ENCODE measurements around the gene CAV2.
"Not testable (repeated sequence)": the region's sequence is repeated elsewhere in the genome, so short reads cannot be mapped to it uniquely, and the experiment has no call there.

CAV2 gene

GRCh38 chr7:116477625-116478024 lies 21.9 kb upstream of the CAV2 start:
- H3K9me3 ChIP-seq (replicated peaks; ENCODE audit: insufficient read depth, low read length), result no peaks in the 10 kb centered on the region
- H3K9ac ChIP-seq (ENCODE audit: low read length), result no peak overlapping the region
- TF ChIP-seq EZH2phosphoT487 (IDR thresholded peaks at IDR 0.05; ENCODE audit: low read length) (no peak), CTCF (IDR thresholded peaks at IDR 0.05; ENCODE audit: low read length) (no peak), EZH2 (optimal IDR thresholded peaks at IDR 0.05; ENCODE audit: low read depth, low read length) (no peak)
- no peak overlapping the region for H3K4me2 ChIP-seq (ENCODE audit: low read depth, low read length)
- no peaks in the 10 kb centered on the region for H3K27me3 ChIP-seq (replicated peaks; ENCODE audit: insufficient read depth, low read length)
- no peaks in the 10 kb centered on the region for H3K4me1 ChIP-seq (ENCODE audit: low read length)
- no peak overlapping the region for H3K4me3 ChIP-seq (ENCODE audit: low read length)
- H3F3A ChIP-seq (ENCODE audit: insufficient read depth, low read length), result no peaks in the 10 kb centered on the region
- H3K27ac ChIP-seq (ENCODE audit: low read length), result no peak overlapping the region
- no peaks in the 10 kb centered on the region for H3K36me3 ChIP-seq (replicated peaks; ENCODE audit: insufficient read depth, low read length)
- no peak overlapping the region for H2AFZ ChIP-seq (ENCODE audit: low read length)
- H4K20me1 ChIP-seq (ENCODE audit: insufficient read depth, low read length), result no peaks in the 10 kb centered on the region
- DNase-seq, result no peak
- H3K9me2 ChIP-seq (replicated peaks; ENCODE audit: insufficient read depth, low read length), result no peaks in the 10 kb centered on the region
- no peaks in the 10 kb centered on the region for H3K79me2 ChIP-seq (ENCODE audit: low read length)

- no peak overlapping the region for H3K4me2 ChIP-seq (ENCODE audit: low read depth, low read length)
- no peak for DNase-seq
- no peaks in the 10 kb centered on the region for H3K79me2 ChIP-seq (ENCODE audit: low read length)
- H3F3A ChIP-seq (ENCODE audit: insufficient read depth, low read length), result no peaks in the 10 kb centered on the region
- H3K27ac ChIP-seq (ENCODE audit: low read length), result no peak overlapping the region
- TF ChIP-seq EZH2phosphoT487 (IDR thresholded peaks at IDR 0.05; ENCODE audit: low read length) (no peak), EZH2 (optimal IDR thresholded peaks at IDR 0.05; ENCODE audit: low read depth, low read length) (no peak), CTCF (IDR thresholded peaks at IDR 0.05; ENCODE audit: low read length) (no peak)
- no peaks in the 10 kb centered on the region for H4K20me1 ChIP-seq (ENCODE audit: insufficient read depth, low read length)
- no peak overlapping the region for H3K4me3 ChIP-seq (ENCODE audit: low read length)
- H3K9me3 ChIP-seq (replicated peaks; ENCODE audit: insufficient read depth, low read length), result no peaks in the 10 kb centered on the region
- no peak overlapping the region for H2AFZ ChIP-seq (ENCODE audit: low read length)
- no peaks in the 10 kb centered on the region for H3K27me3 ChIP-seq (replicated peaks; ENCODE audit: insufficient read depth, low read length)
- H3K9ac ChIP-seq (ENCODE audit: low read length), result no peak overlapping the region
- no peaks in the 10 kb centered on the region for H3K4me1 ChIP-seq (ENCODE audit: low read length)
- H3K9me2 ChIP-seq (replicated peaks; ENCODE audit: insufficient read depth, low read length), result no peaks in the 10 kb centered on the region
- H3K36me3 ChIP-seq (replicated peaks; ENCODE audit: insufficient read depth, low read length), result no peaks in the 10 kb centered on the region
These were observed 20.7 kb upstream of the CAV2 start for GRCh38 chr7:116478834-116479233.

DNA sequence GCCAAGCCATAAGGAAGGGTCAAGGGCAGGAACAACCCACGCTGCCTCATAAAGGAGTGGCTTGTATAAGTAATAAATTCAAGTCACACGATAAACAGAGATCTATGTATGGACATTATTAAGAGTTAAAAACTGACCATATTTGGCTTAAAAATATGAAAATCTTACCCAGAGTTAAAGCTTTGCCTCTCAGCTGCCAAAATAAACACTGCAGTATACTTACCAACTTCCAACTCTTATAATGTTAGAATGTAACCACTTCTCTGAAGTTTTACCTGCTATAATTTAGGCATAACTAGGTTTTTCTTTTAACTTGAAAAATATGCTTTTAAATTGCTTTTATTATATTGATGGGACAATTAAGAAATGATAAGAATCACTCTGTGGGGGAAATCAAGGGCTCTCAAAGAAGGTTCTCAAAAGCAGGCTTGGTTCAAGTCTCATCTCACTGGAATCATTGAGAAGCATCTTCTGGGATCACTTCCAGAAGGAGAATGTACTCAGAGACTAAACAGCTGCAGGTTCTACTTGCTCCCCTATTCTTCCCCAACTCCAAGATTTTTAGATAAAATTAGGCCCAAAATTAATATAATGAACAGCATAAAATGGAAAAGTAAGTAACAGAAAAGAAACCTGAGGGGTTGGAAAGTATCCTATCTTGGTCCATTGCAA lies 16.1 kb upstream of the CAV2 start:
- Histone ChIP-seq H3K27ac (ENCODE audit: low read length) (no peak overlapping the region), H3K36me3 (replicated peaks; ENCODE audit: insufficient read depth, low read length) (no peaks in the 10 kb centered on the region), H3K79me2 (ENCODE audit: low read length) (no peaks in the 10 kb centered on the region), H3K9ac (ENCODE audit: low read length) (no peak overlapping the region), H3K27me3 (replicated peaks; ENCODE audit: insufficient read depth, low read length) (no peaks in the 10 kb centered on the region), H3K4me2 (ENCODE audit: low read depth, low read length) (no peak overlapping the region), H3K9me3 (replicated peaks; ENCODE audit: insufficient read depth, low read length) (no peaks in the 10 kb centered on the region), H2AFZ (ENCODE audit: low read length) (no peak overlapping the region), H4K20me1 (ENCODE audit: insufficient read depth, low read length) (no peaks in the 10 kb centered on the region), H3K4me3 (ENCODE audit: low read length) (no peak overlapping the region), H3K4me1 (ENCODE audit: low read length) (no peaks in the 10 kb centered on the region), H3F3A (ENCODE audit: insufficient read depth, low read length) (no peaks in the 10 kb centered on the region), H3K9me2 (replicated peaks; ENCODE audit: insufficient read depth, low read length) (no peaks in the 10 kb centered on the region)
- TF ChIP-seq CTCF (IDR thresholded peaks at IDR 0.05; ENCODE audit: low read length) (no peak), EZH2 (optimal IDR thresholded peaks at IDR 0.05; ENCODE audit: low read depth, low read length) (no peak), EZH2phosphoT487 (IDR thresholded peaks at IDR 0.05; ENCODE audit: low read length) (no peak)
- no peak for DNase-seq

DNA sequence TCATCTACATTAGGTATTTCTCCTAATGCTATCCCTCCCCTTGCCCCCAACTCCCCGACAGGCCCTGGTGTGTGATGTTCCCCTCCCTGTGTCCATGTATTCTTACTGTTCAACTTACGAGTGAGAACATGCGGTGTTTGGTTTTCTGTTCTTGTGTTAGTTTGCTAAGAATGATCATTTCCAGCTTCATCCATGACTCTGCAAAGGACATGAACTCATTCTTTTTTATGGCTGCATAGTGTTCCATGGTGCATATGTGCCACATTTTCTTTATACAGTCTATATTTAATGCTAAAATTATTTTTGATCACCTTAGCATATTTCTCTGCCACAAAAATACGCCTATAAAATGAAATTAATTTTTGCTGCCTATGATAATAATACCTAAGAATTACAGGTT lies 15.1 kb upstream of the CAV2 start:
- H3K27ac ChIP-seq (ENCODE audit: low read length); H3K4me3 ChIP-seq (ENCODE audit: low read length); DNase-seq; H3K27me3 ChIP-seq (replicated peaks; ENCODE audit: insufficient read depth, low read length); H4K20me1 ChIP-seq (ENCODE audit: insufficient read depth, low read length); H2AFZ ChIP-seq (ENCODE audit: low read length); H3K4me1 ChIP-seq (ENCODE audit: low read length); H3F3A ChIP-seq (ENCODE audit: insufficient read depth, low read length); H3K4me2 ChIP-seq (ENCODE audit: low read depth, low read length); H3K9me3 ChIP-seq (replicated peaks; ENCODE audit: insufficient read depth, low read length); H3K79me2 ChIP-seq (ENCODE audit: low read length); H3K9ac ChIP-seq (ENCODE audit: low read length); H3K36me3 ChIP-seq (replicated peaks; ENCODE audit: insufficient read depth, low read length); H3K9me2 ChIP-seq (replicated peaks; ENCODE audit: insufficient read depth, low read length): not testable (repeated sequence)
